Caco-2 (cell line): ENCODE data around the gene TRIM71. TPM values are rescaled to one million over a fixed set of nuclear protein-coding genes. Genes with fewer than 3 reads are reported as not detected.

Source experiments
- BruUV-seq: library from RNA; stranded (reverse); fragments of 400-500 nt; replicated peaks from 2 replicates; lab custom pipeline; 2021; lab: Mats Ljungman, UMichigan
- CTCF ChIA-PET: fragments of 300-600 bp; sonication (Branson Sonifier 250); formaldehyde crosslinking; loops from one replicate; lab custom pipeline; 2022; ENCODE audit warnings: antibody characterized with exemption; lab: Charles Lee
- POLR2A ChIA-PET: fragments of 300-600 bp; sonication (Branson Sonifier 250); formaldehyde crosslinking; loops from one replicate; lab custom pipeline; 2022; ENCODE audit warnings: antibody characterized with exemption; lab: Charles Lee
- DNase-seq, 2 experiments: peaks; one replicate each; pipeline versions ENCODE4 v3.0.0 to v3.0.0-alpha.2; 2020 to 2022
- H3K27me3 ChIP-seq: replicated peaks from 2 replicates; pipeline ENCODE4 v1.6.0; 2011; ENCODE audit warnings: low read length; ENCODE audit not compliant: control insufficient read depth, insufficient read depth
- H3K36me3 ChIP-seq: 2 replicates; pipeline ENCODE4 v1.5.1; 2011; ENCODE audit warnings: low read length; ENCODE audit not compliant: control insufficient read depth, insufficient read depth
- H3K4me1 ChIP-seq: fragments of 250-450 bp; sonication (Bioruptor Pico); 2 replicates; pipeline ENCODE4 v1.5.1; 2020; ENCODE audit warnings: mild to moderate bottlenecking
- H3K4me3 ChIP-seq: 2 replicates; pipeline ENCODE4 v1.5.1; 2011; ENCODE audit warnings: low read depth, mild to moderate bottlenecking, control low read depth, low read length
- H3K9me3 ChIP-seq: fragments of 250-450 bp; sonication (Bioruptor Pico); 2 replicates; pipeline ENCODE4 v1.5.1; 2020; ENCODE audit warnings: mild to moderate bottlenecking, moderate library complexity
- H3K27ac Mint-ChIP-seq: one replicate; pipeline ENCODE4 v1.8.0; 2022; ENCODE audit warnings: mixed read lengths; ENCODE audit not compliant: unreplicated experiment
- H3K27me3 Mint-ChIP-seq: one replicate; pipeline ENCODE4 v1.8.0; 2022; ENCODE audit warnings: mixed read lengths; ENCODE audit not compliant: insufficient read depth, unreplicated experiment
- H3K36me3 Mint-ChIP-seq: one replicate; pipeline ENCODE4 v1.8.0; 2022; ENCODE audit warnings: mild to moderate bottlenecking, mixed read lengths; ENCODE audit not compliant: insufficient read depth, unreplicated experiment
- H3K4me1 Mint-ChIP-seq: one replicate; pipeline ENCODE4 v1.8.0; 2022; ENCODE audit warnings: low read depth, mixed read lengths; ENCODE audit not compliant: unreplicated experiment
- H3K4me3 Mint-ChIP-seq: one replicate; pipeline ENCODE4 v1.8.0; 2022; ENCODE audit warnings: mild to moderate bottlenecking, moderate library complexity, mixed read lengths; ENCODE audit not compliant: unreplicated experiment
- H3K9me3 Mint-ChIP-seq: one replicate; pipeline ENCODE4 v1.8.0; 2022; ENCODE audit warnings: mixed read lengths; ENCODE audit not compliant: unreplicated experiment
- CTCF ChIP-seq, 2 experiments: fragments of 200-600 bp in 1 of 2; IDR thresholded peaks; 1 replicate in 1 of 2; 2 replicates in 1 of 2; pipeline versions ENCODE4 v1.5.1 to v1.8.0; 2011 to 2022; ENCODE audit warnings: antibody characterized with exemption in 1 of 2, control low read depth in 1 of 2, inconsistent platforms in 1 of 2, low read depth in 1 of 2, low read length in 1 of 2, mild to moderate bottlenecking in 1 of 2, moderate library complexity in 1 of 2; ENCODE audit not compliant: insufficient read depth in 1 of 2, severe bottlenecking in 1 of 2, unreplicated experiment in 1 of 2
- intact Hi-C: fragments of 100-400 bp; cut with micrococcal nuclease; formaldehyde crosslinking; loops from one replicate; pipeline ENCODE4 v1.10.0; 2022; ENCODE audit not compliant: unreplicated experiment
- total RNA-seq: library from RNA; stranded (reverse); gene quantifications from 2 replicates; pipeline ENCODE4 v1.2.3, GENCODE V29; 2022

TRIM71 gene
- total RNA-seq, 1 experiment from 2014 or later, result 68.4 TPM

DNA sequence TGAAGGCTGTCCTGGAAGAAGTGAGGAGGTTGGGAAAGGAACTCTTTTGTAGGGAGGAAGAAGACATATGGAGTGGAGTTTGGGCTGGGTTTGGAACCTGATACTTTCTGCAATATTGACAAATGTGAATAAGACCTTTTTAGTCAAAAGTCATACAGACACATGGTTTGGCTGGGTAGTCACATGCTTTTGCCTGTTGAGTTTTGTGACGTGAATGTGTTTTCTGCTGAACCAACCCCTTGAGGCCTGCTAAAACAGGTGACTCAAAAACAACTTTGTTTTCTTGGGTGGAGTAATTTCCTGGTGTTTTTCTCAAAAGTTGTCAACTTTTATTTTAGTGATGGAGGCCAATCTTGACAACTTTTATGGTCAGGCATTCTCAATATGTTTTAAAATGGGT, 94.2 kb downstream of the TRIM71 start:
- no TSS peak for BruUV-seq
- H3K4me3 ChIP-seq, result no peak overlapping the region
- H3K36me3 ChIP-seq, result no peaks in the 10 kb centered on the region
- peaks cover 2% of the 10 kb centered on the region; the same call in 1 of the 2 replicates for H3K9me3 ChIP-seq
- Mint-ChIP-seq H3K4me1 (peaks cover 13% of the 10 kb centered on the region), H3K27me3 (no peaks in the 10 kb centered on the region), H3K36me3 (peaks cover 24% of the 10 kb centered on the region), H3K4me3 (no peak overlapping the region), H3K27ac (no peak overlapping the region), H3K9me3 (no peaks in the 10 kb centered on the region)
- no peaks in the 10 kb centered on the region for H3K4me1 ChIP-seq
- DNase-seq, result no peak
- no peak for TF ChIP-seq CTCF (IDR thresholded peaks at IDR 0.05; ENCODE audit: insufficient read depth in 1 of 2, low read depth in 1 of 2, low read length in 1 of 2, severe bottlenecking in 1 of 2, unreplicated experiment in 1 of 2)
- intact Hi-C loops, result no loop called here
- no peaks in the 10 kb centered on the region for H3K27me3 ChIP-seq
- ChIA-PET POLR2A (no interaction called here), CTCF (no interaction called here)

GRCh38 chr3:32913790-32914446, 96.1 kb downstream of the TRIM71 start:
- BruUV-seq, result no TSS peak
- H3K4me1 Mint-ChIP-seq, result peaks cover 13% of the 10 kb centered on the region

GRCh38 chr3:32919920-32920319, 102.1 kb downstream of the TRIM71 start:
- no peaks in the 10 kb centered on the region for H3K27me3 ChIP-seq
- ChIA-PET POLR2A (no interaction called here), CTCF (no interaction called here)
- H3K27me3 Mint-ChIP-seq, result no peaks in the 10 kb centered on the region
- no peaks in the 10 kb centered on the region for H3K36me3 ChIP-seq
- no peaks in the 10 kb centered on the region for H3K9me3 Mint-ChIP-seq
- H3K9me3 ChIP-seq, result peaks cover 8% of the 10 kb centered on the region; the same call in 1 of the 2 replicates
- H3K4me1 ChIP-seq, result no peaks in the 10 kb centered on the region
- H3K4me3 Mint-ChIP-seq, result no peak overlapping the region
- intact Hi-C loops, result no loop called here
- no peaks in the 10 kb centered on the region for H3K4me1 Mint-ChIP-seq
- H3K27ac Mint-ChIP-seq, result no peak overlapping the region
- DNase-seq, result no peak
- H3K36me3 Mint-ChIP-seq, result peaks cover 9% of the 10 kb centered on the region
- H3K4me3 ChIP-seq, result no peak overlapping the region
- BruUV-seq, result no TSS peak
- TF ChIP-seq CTCF (IDR thresholded peaks at IDR 0.05; ENCODE audit: insufficient read depth in 1 of 2, low read depth in 1 of 2, low read length in 1 of 2, severe bottlenecking in 1 of 2, unreplicated experiment in 1 of 2), result no peak

More at GRCh38 chr3:32913790-32914446, 96.1 kb downstream of the TRIM71 start:
- Mint-ChIP-seq H3K9me3 (no peaks in the 10 kb centered on the region), H3K27ac (peak overlapping the region; percentile 38), H3K4me3 (no peak overlapping the region), H3K36me3 (peaks cover 20% of the 10 kb centered on the region), H3K27me3 (no peaks in the 10 kb centered on the region)
- H3K4me1 ChIP-seq, result no peaks in the 10 kb centered on the region
- DNase-seq, result no peak
- no peaks in the 10 kb centered on the region for H3K27me3 ChIP-seq
- no peak overlapping the region for H3K4me3 ChIP-seq
- TF ChIP-seq CTCF (IDR thresholded peaks at IDR 0.05; ENCODE audit: insufficient read depth in 1 of 2, low read depth in 1 of 2, low read length in 1 of 2, severe bottlenecking in 1 of 2, unreplicated experiment in 1 of 2), result peak in 1 of 2 experiments; percentile 2
- ChIA-PET POLR2A (no interaction called here), CTCF (interaction anchor here (0.7 kb wide), 1 partner anchor 873 kb away, joined by 7 read pairs; no protein-coding TSS in a partner anchor)
- peaks cover 8% of the 10 kb centered on the region; the same call in 1 of the 2 replicates for H3K9me3 ChIP-seq
- H3K36me3 ChIP-seq, result no peaks in the 10 kb centered on the region
- intact Hi-C loops, result no loop called here
